Measurements from ENCODE around the gene BRDT.

Gene BRDT

DNA sequence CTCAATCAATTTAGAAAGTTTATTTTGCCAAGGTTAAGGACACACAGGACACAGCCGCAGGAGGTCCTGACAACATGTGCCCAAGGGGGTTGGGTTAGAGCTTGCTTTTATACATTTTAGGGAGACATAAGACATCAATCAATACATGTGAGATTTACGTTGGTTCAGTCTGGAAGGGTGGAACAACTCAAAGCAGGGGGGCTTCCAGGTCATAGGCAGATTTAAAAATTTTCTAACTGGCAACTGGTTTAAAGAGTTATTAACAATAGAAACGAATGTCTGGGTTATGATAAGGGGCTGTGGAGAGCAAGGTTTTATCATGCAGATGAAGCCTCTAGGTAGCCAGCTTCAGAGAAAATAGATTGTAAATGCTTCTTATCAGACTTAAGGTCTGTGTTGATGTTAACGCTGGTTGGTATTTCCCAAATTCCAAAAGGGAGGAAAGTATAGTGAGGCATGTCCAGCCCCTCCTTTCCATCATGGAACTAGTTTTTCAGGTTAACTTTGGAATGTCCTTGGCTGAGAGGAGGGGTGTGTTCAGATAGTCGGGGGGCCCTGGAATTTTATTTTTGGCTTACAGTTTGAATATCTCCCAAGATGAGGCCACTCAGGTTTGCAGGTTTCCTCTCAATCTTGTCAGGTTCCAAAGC lies 32.3 kb upstream of the BRDT start:
- H3K4me3 ChIP-seq (ENCODE audit: low read depth, low read length): no peak overlapping the region
- DNase-seq (ENCODE audit: low read depth): no peak
- no peak for TF ChIP-seq MYC (IDR thresholded peaks at IDR 0.05; ENCODE audit: low read depth, low read length)
- TF ChIP-seq, protein P1, sequence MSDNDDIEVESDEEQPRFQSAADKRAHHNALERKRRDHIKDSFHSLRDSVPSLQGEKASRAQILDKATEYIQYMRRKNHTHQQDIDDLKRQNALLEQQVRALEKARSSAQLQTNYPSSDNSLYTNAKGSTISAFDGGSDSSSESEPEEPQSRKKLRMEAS (IDR thresholded peaks at IDR 0.05; ENCODE audit: low read depth, low read length): no peak
- TF ChIP-seq, protein P2, sequence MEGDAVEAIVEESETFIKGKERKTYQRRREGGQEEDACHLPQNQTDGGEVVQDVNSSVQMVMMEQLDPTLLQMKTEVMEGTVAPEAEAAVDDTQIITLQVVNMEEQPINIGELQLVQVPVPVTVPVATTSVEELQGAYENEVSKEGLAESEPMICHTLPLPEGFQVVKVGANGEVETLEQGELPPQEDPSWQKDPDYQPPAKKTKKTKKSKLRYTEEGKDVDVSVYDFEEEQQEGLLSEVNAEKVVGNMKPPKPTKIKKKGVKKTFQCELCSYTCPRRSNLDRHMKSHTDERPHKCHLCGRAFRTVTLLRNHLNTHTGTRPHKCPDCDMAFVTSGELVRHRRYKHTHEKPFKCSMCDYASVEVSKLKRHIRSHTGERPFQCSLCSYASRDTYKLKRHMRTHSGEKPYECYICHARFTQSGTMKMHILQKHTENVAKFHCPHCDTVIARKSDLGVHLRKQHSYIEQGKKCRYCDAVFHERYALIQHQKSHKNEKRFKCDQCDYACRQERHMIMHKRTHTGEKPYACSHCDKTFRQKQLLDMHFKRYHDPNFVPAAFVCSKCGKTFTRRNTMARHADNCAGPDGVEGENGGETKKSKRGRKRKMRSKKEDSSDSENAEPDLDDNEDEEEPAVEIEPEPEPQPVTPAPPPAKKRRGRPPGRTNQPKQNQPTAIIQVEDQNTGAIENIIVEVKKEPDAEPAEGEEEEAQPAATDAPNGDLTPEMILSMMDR (IDR thresholded peaks at IDR 0.05; ENCODE audit: low read depth, low read length): no peak
- no peak for TF ChIP-seq POLR2A (IDR thresholded peaks at IDR 0.05; ENCODE audit: extremely low read depth, insufficient read length)

DNA sequence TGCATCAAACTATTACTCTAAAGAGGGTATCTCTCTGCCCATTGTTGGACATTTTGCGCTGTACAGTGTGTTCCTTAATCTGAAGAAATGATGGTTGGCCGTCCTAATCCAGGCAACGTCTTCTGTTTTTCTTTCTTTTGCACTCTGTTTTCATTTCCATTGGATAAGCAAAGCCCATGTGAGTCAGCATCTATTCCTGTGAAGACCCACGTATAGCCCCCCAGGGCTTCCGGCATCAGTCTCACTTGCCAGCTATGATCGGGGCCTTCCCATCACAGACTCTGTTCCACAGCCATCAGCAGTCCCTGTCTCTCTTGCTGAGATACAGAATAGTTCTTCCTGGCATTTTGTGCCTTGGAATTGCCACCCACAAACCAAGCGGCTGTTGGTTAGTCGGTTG lies 29.2 kb upstream of the BRDT start:
- no peak for DNase-seq (ENCODE audit: low read depth)
- no peak overlapping the region for H3K4me3 ChIP-seq (ENCODE audit: low read depth, low read length)
- TF ChIP-seq POLR2A (IDR thresholded peaks at IDR 0.05; ENCODE audit: extremely low read depth, insufficient read length) (no peak), MYC (IDR thresholded peaks at IDR 0.05; ENCODE audit: low read depth, low read length) (no peak)
- TF ChIP-seq, protein P2 (IDR thresholded peaks at IDR 0.05; ENCODE audit: low read depth, low read length): no peak
- TF ChIP-seq, protein P1 (IDR thresholded peaks at IDR 0.05; ENCODE audit: low read depth, low read length): no peak

DNA sequence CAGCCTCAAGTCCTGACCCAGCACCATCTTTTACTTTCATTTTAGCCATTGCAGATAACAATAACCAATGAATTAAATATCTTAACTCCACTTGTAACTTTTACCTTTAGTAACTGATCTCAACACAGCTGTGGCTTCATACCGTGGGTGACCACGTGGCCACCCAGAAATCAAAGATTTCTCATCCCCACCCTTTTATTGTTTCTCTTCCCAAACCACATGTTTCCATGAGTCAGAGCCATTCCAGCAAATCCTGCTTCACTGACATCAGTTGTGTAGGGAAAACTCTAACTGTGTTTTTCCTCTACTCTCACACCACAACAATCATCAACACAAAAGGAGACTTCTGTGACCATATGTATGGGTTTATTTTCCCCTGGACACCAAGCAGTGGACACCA lies 25.1 kb upstream of the BRDT start:
- no peak for DNase-seq (ENCODE audit: low read depth)
- TF ChIP-seq, protein P1 (IDR thresholded peaks at IDR 0.05; ENCODE audit: low read depth, low read length): no peak
- no peak for TF ChIP-seq MYC (IDR thresholded peaks at IDR 0.05; ENCODE audit: low read depth, low read length)
- TF ChIP-seq POLR2A (IDR thresholded peaks at IDR 0.05; ENCODE audit: extremely low read depth, insufficient read length): no peak
- TF ChIP-seq, protein P2 (IDR thresholded peaks at IDR 0.05; ENCODE audit: low read depth, low read length): no peak

DNA sequence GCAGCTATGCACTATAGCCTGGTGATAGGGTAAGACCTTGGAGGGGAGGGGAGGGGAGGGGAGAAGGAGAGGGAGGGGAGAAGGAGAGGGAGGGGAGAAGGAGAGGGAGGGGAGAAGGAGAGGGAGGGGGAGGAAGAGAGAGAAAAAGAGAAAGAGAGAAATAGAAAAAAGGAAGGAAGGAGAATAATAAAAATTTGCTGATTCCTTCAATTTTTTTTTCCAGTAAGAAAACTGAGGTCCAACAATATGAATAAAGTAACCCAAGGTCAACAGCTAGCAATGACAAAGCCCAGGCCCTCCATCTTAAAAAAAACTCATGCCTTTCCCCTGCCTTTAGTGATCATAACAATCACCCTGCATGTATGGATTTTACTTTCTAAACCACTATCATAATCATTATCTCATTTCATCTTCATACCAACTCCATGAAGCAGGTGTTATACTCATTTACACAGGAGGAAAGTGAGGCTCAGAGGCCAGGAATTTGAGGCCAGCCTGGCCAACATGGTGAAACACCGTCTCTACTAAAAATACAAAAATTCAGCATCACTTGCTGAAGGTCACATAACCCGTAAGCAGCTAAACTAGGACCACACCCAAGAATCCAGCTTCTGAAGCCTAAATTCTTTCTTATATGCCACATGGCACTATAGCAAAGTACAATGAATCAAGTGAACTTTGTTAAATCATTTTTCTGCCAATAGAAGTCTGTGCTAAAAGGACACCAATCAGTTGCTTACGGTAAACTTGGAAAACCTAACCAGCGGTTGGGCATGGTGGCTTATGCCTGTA lies 23.4 kb upstream of the BRDT start:
- TF ChIP-seq, protein P2 (IDR thresholded peaks at IDR 0.05; ENCODE audit: low read depth, low read length): no peak
- TF ChIP-seq MYC (IDR thresholded peaks at IDR 0.05; ENCODE audit: low read depth, low read length) (no peak), POLR2A (IDR thresholded peaks at IDR 0.05; ENCODE audit: extremely low read depth, insufficient read length) (no peak)
- TF ChIP-seq, protein P1 (IDR thresholded peaks at IDR 0.05; ENCODE audit: low read depth, low read length): no peak
- no peak overlapping the region for H3K4me3 ChIP-seq (ENCODE audit: low read depth, low read length)
- DNase-seq (ENCODE audit: low read depth): no peak

More for the DNA sequence above, 25.1 kb upstream of the BRDT start:
- H3K4me3 ChIP-seq (ENCODE audit: low read depth, low read length): no peak overlapping the region

DNA sequence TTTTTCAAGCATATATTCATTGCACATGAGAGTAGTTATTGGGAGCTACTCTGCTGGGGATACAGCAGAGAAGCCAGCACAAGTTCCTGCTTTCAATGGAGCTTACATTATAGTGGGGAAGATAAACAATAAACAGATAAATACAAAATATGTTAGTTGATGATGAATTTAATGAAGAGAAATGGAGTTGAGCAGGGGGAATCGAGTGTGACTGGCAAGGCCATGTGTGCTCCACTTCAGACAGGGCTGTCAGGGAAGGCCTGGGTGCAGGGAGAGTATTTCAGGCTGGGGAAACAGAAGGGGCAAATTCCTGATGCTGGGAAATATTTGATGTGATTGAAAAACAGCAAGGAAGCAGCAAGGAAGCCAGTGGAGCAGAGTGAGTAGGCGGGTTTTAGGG lies 21.2 kb upstream of the BRDT start:
- no peak overlapping the region for H3K4me3 ChIP-seq (ENCODE audit: low read depth, low read length)
- no peak for DNase-seq (ENCODE audit: low read depth)
- TF ChIP-seq, protein P1 (IDR thresholded peaks at IDR 0.05; ENCODE audit: low read depth, low read length): no peak
- no peak for TF ChIP-seq POLR2A (IDR thresholded peaks at IDR 0.05; ENCODE audit: extremely low read depth, insufficient read length)
- TF ChIP-seq, protein P2 (IDR thresholded peaks at IDR 0.05; ENCODE audit: low read depth, low read length): no peak
- no peak for TF ChIP-seq MYC (IDR thresholded peaks at IDR 0.05; ENCODE audit: low read depth, low read length)
